ENCODE measurements around the gene ECHDC3.

ECHDC3 gene

GRCh38 chr10:11757821-11758463 is 15.8 kb downstream of the ECHDC3 start:
- peak overlapping the region in 1 of 5 donors; percentile 82 for H3K9ac ChIP-seq (ENCODE audit: low read length in 5 of 5)
- no peaks in the 10 kb centered on the region for H3K9me3 ChIP-seq (ENCODE audit: control insufficient read depth in 5 of 5, low read length in 5 of 5)
- H3K4me3 ChIP-seq (ENCODE audit: low read depth in 1 of 5, low read length in 5 of 5) = no peak overlapping the region
- peaks cover 9 to 38% (median 25%) of the 10 kb centered on the region in 5 donors for H3K4me1 ChIP-seq (ENCODE audit: control insufficient read depth in 5 of 5, insufficient read depth in 5 of 5, low read length in 5 of 5)
- H3K27ac ChIP-seq (ENCODE audit: low read depth, low read length) = peak overlapping the region; percentile 85
- no peaks in the 10 kb centered on the region for H3K27me3 ChIP-seq (ENCODE audit: control insufficient read depth in 5 of 5, insufficient read depth in 4 of 5, low read length in 5 of 5)
- H3K36me3 ChIP-seq (ENCODE audit: control insufficient read depth in 5 of 5, insufficient read depth in 5 of 5, low read length in 5 of 5) = peaks cover 10 to 45% (median 32%) of the 10 kb centered on the region in 5 donors

GRCh38 chr10:11758527-11759236 is 16.5 kb downstream of the ECHDC3 start:
- H3K9ac ChIP-seq (ENCODE audit: low read length in 5 of 5) = peak overlapping the region in 2 of 5 donors; percentile 36 to 82
- H3K36me3 ChIP-seq (ENCODE audit: control insufficient read depth in 5 of 5, insufficient read depth in 5 of 5, low read length in 5 of 5) = peaks cover 8 to 53% (median 39%) of the 10 kb centered on the region in 5 donors
- peak overlapping the region; percentile 85 for H3K27ac ChIP-seq (ENCODE audit: low read depth, low read length)

GRCh38 chr10:11759347-11759746 is 17.2 kb downstream of the ECHDC3 start:
- Histone ChIP-seq H3K4me3 (ENCODE audit: low read depth in 1 of 5, low read length in 5 of 5) (no peak overlapping the region), H3K9me3 (ENCODE audit: control insufficient read depth in 5 of 5, low read length in 5 of 5) (no peaks in the 10 kb centered on the region), H3K4me1 (ENCODE audit: control insufficient read depth in 5 of 5, insufficient read depth in 5 of 5, low read length in 5 of 5) (peaks cover 9 to 36% (median 25%) of the 10 kb centered on the region in 5 donors), H3K27me3 (ENCODE audit: control insufficient read depth in 5 of 5, insufficient read depth in 4 of 5, low read length in 5 of 5) (no peaks in the 10 kb centered on the region), H3K36me3 (ENCODE audit: control insufficient read depth in 5 of 5, insufficient read depth in 5 of 5, low read length in 5 of 5) (peaks cover 8 to 54% (median 43%) of the 10 kb centered on the region in 5 donors), H3K9ac (ENCODE audit: low read length in 5 of 5) (no peak overlapping the region), H3K27ac (ENCODE audit: low read depth, low read length) (no peak overlapping the region)

More at GRCh38 chr10:11758527-11759236, 16.5 kb downstream of the ECHDC3 start:
- H3K4me1 ChIP-seq (ENCODE audit: control insufficient read depth in 5 of 5, insufficient read depth in 5 of 5, low read length in 5 of 5) = peaks cover 9 to 38% (median 25%) of the 10 kb centered on the region in 5 donors
- H3K4me3 ChIP-seq (ENCODE audit: low read depth in 1 of 5, low read length in 5 of 5) = no peak overlapping the region
- H3K27me3 ChIP-seq (ENCODE audit: control insufficient read depth in 5 of 5, insufficient read depth in 4 of 5, low read length in 5 of 5) = no peaks in the 10 kb centered on the region
- H3K9me3 ChIP-seq (ENCODE audit: control insufficient read depth in 5 of 5, low read length in 5 of 5) = no peaks in the 10 kb centered on the region

- Histone ChIP-seq H3K27me3 (ENCODE audit: control insufficient read depth in 5 of 5, insufficient read depth in 4 of 5, low read length in 5 of 5) (no peaks in the 10 kb centered on the region), H3K9me3 (ENCODE audit: control insufficient read depth in 5 of 5, low read length in 5 of 5) (no peaks in the 10 kb centered on the region), H3K4me1 (ENCODE audit: control insufficient read depth in 5 of 5, insufficient read depth in 5 of 5, low read length in 5 of 5) (peaks cover 9 to 34% (median 25%) of the 10 kb centered on the region in 5 donors), H3K9ac (ENCODE audit: low read length in 5 of 5) (no peak overlapping the region), H3K4me3 (ENCODE audit: low read depth in 1 of 5, low read length in 5 of 5) (no peak overlapping the region), H3K27ac (ENCODE audit: low read depth, low read length) (no peak overlapping the region), H3K36me3 (ENCODE audit: control insufficient read depth in 5 of 5, insufficient read depth in 5 of 5, low read length in 5 of 5) (peaks cover 8 to 59% (median 46%) of the 10 kb centered on the region in 5 donors)
These were observed 18.0 kb downstream of the ECHDC3 start for GRCh38 chr10:11760151-11760550.

GRCh38 chr10:11760861-11761260 is 18.7 kb downstream of the ECHDC3 start:
- no peaks in the 10 kb centered on the region for H3K27me3 ChIP-seq (ENCODE audit: control insufficient read depth in 5 of 5, insufficient read depth in 4 of 5, low read length in 5 of 5)
- H3K36me3 ChIP-seq (ENCODE audit: control insufficient read depth in 5 of 5, insufficient read depth in 5 of 5, low read length in 5 of 5) = peaks cover 6 to 54% (median 39%) of the 10 kb centered on the region in 5 donors
- no peak overlapping the region for H3K27ac ChIP-seq (ENCODE audit: low read depth, low read length)

GRCh38 chr10:11761431-11761830 is 19.2 kb downstream of the ECHDC3 start:
- H3K4me1 ChIP-seq (ENCODE audit: control insufficient read depth in 5 of 5, insufficient read depth in 5 of 5, low read length in 5 of 5) = peaks cover 9 to 42% (median 34%) of the 10 kb centered on the region in 5 donors
- no peak overlapping the region for H3K27ac ChIP-seq (ENCODE audit: low read depth, low read length)
- no peak overlapping the region for H3K4me3 ChIP-seq (ENCODE audit: low read depth in 1 of 5, low read length in 5 of 5)
- H3K9me3 ChIP-seq (ENCODE audit: control insufficient read depth in 5 of 5, low read length in 5 of 5) = no peaks in the 10 kb centered on the region
- no peaks in the 10 kb centered on the region for H3K27me3 ChIP-seq (ENCODE audit: control insufficient read depth in 5 of 5, insufficient read depth in 4 of 5, low read length in 5 of 5)
- H3K36me3 ChIP-seq (ENCODE audit: control insufficient read depth in 5 of 5, insufficient read depth in 5 of 5, low read length in 5 of 5) = peaks cover 0 to 52% (median 38%) of the 10 kb centered on the region in 5 donors
- no peak overlapping the region for H3K9ac ChIP-seq (ENCODE audit: low read length in 5 of 5)

More at GRCh38 chr10:11760861-11761260, 18.7 kb downstream of the ECHDC3 start:
- H3K9ac ChIP-seq (ENCODE audit: low read length in 5 of 5) = no peak overlapping the region
- H3K4me3 ChIP-seq (ENCODE audit: low read depth in 1 of 5, low read length in 5 of 5) = no peak overlapping the region
- peaks cover 9 to 40% (median 33%) of the 10 kb centered on the region in 5 donors for H3K4me1 ChIP-seq (ENCODE audit: control insufficient read depth in 5 of 5, insufficient read depth in 5 of 5, low read length in 5 of 5)
- no peaks in the 10 kb centered on the region for H3K9me3 ChIP-seq (ENCODE audit: control insufficient read depth in 5 of 5, low read length in 5 of 5)

GRCh38 chr10:11762706-11763500 is 20.7 kb downstream of the ECHDC3 start:
- Histone ChIP-seq H3K27ac (ENCODE audit: low read depth, low read length) (no peak overlapping the region), H3K4me3 (ENCODE audit: low read depth in 1 of 5, low read length in 5 of 5) (no peak overlapping the region), H3K4me1 (ENCODE audit: control insufficient read depth in 5 of 5, insufficient read depth in 5 of 5, low read length in 5 of 5) (peaks cover 8 to 27% (median 20%) of the 10 kb centered on the region in 5 donors), H3K9ac (ENCODE audit: low read length in 5 of 5) (no peak overlapping the region), H3K27me3 (ENCODE audit: control insufficient read depth in 5 of 5, insufficient read depth in 4 of 5, low read length in 5 of 5) (no peaks in the 10 kb centered on the region), H3K36me3 (ENCODE audit: control insufficient read depth in 5 of 5, insufficient read depth in 5 of 5, low read length in 5 of 5) (peaks cover 0 to 52% (median 38%) of the 10 kb centered on the region in 5 donors), H3K9me3 (ENCODE audit: control insufficient read depth in 5 of 5, low read length in 5 of 5) (no peaks in the 10 kb centered on the region)

- peaks cover 3 to 21% (median 15%) of the 10 kb centered on the region in 5 donors for H3K4me1 ChIP-seq (ENCODE audit: control insufficient read depth in 5 of 5, insufficient read depth in 5 of 5, low read length in 5 of 5)
- no peak overlapping the region for H3K27ac ChIP-seq (ENCODE audit: low read depth, low read length)
- H3K36me3 ChIP-seq (ENCODE audit: control insufficient read depth in 5 of 5, insufficient read depth in 5 of 5, low read length in 5 of 5) = peaks cover 0 to 52% (median 38%) of the 10 kb centered on the region in 5 donors
- no peaks in the 10 kb centered on the region for H3K27me3 ChIP-seq (ENCODE audit: control insufficient read depth in 5 of 5, insufficient read depth in 4 of 5, low read length in 5 of 5)
- H3K9ac ChIP-seq (ENCODE audit: low read length in 5 of 5) = no peak overlapping the region
- no peak overlapping the region for H3K4me3 ChIP-seq (ENCODE audit: low read depth in 1 of 5, low read length in 5 of 5)
- no peaks in the 10 kb centered on the region for H3K9me3 ChIP-seq (ENCODE audit: control insufficient read depth in 5 of 5, low read length in 5 of 5)
These were observed 21.3 kb downstream of the ECHDC3 start for GRCh38 chr10:11763501-11763861.

- peaks cover 0 to 46% (median 30%) of the 10 kb centered on the region in 5 donors for H3K36me3 ChIP-seq (ENCODE audit: control insufficient read depth in 5 of 5, insufficient read depth in 5 of 5, low read length in 5 of 5)
- peaks cover 0 to 13% (median 11%) of the 10 kb centered on the region in 5 donors for H3K4me1 ChIP-seq (ENCODE audit: control insufficient read depth in 5 of 5, insufficient read depth in 5 of 5, low read length in 5 of 5)
- no peak overlapping the region for H3K9ac ChIP-seq (ENCODE audit: low read length in 5 of 5)
- H3K27me3 ChIP-seq (ENCODE audit: control insufficient read depth in 5 of 5, insufficient read depth in 4 of 5, low read length in 5 of 5) = no peaks in the 10 kb centered on the region
- H3K9me3 ChIP-seq (ENCODE audit: control insufficient read depth in 5 of 5, low read length in 5 of 5) = no peaks in the 10 kb centered on the region
- no peak overlapping the region for H3K4me3 ChIP-seq (ENCODE audit: low read depth in 1 of 5, low read length in 5 of 5)
- H3K27ac ChIP-seq (ENCODE audit: low read depth, low read length) = no peak overlapping the region
These were observed 23.0 kb downstream of the ECHDC3 start for GRCh38 chr10:11765141-11765540.
